WTC11 (cell line): ENCODE data around the gene ARMC2.

Experiments
- CREM ChIP-seq: sonication (generic); formaldehyde crosslinking; IDR thresholded peaks from 2 replicates; pipeline ENCODE4 v1.8.1; 2022; ENCODE audit warnings: mild to moderate bottlenecking, missing genetic modification reagents, moderate library complexity
- ESRRA ChIP-seq: sonication (generic); formaldehyde crosslinking; IDR thresholded peaks from 2 replicates; pipeline ENCODE4 v1.8.1; 2022; ENCODE audit warnings: mild to moderate bottlenecking, missing genetic modification reagents, borderline replicate concordance
- ETV6 ChIP-seq: sonication (generic); formaldehyde crosslinking; IDR thresholded peaks from 2 replicates; pipeline ENCODE4 v1.8.1; 2022; ENCODE audit warnings: mild to moderate bottlenecking, missing genetic modification reagents
- NFE2L1 ChIP-seq: sonication (generic); formaldehyde crosslinking; IDR thresholded peaks from 2 replicates; pipeline ENCODE4 v1.8.1; 2023; ENCODE audit warnings: missing genetic modification reagents
- NR3C1 ChIP-seq: sonication (generic); formaldehyde crosslinking; conservative IDR thresholded peaks from 2 replicates; pipeline ENCODE4 v1.8.1; 2023; ENCODE audit warnings: low read depth, mild to moderate bottlenecking, missing genetic modification reagents
- ZNF263 ChIP-seq: sonication (generic); formaldehyde crosslinking; IDR thresholded peaks from 2 replicates; pipeline ENCODE4 v1.8.1; 2022; ENCODE audit warnings: low read depth, mild to moderate bottlenecking, moderate library complexity, missing genetic modification reagents
- TF ChIP-seq, protein P1 (sequence below): fragments of 200-600 bp; IDR thresholded peaks from 2 replicates; pipeline ENCODE4 v1.8.0; 2022; ENCODE audit warnings: antibody characterized with exemption
- TF ChIP-seq, protein P2 (sequence below): sonication (generic); formaldehyde crosslinking; IDR thresholded peaks from 2 replicates; pipeline ENCODE4 v1.8.1; 2023; ENCODE audit warnings: mild to moderate bottlenecking, missing genetic modification reagents, moderate library complexity

GRCh38 chr6:108877046-108877751 lies 29.0 kb downstream of the ARMC2 start:
- TF ChIP-seq ZNF263 (CRISPR knock-in tag) (no peak), NFE2L1 (no peak), ESRRA (CRISPR knock-in tag) (no peak), NR3C1 (CRISPR knock-in tag) (no peak), CREM (no peak), ETV6 (CRISPR knock-in tag) (no peak)
- TF ChIP-seq, protein P1, sequence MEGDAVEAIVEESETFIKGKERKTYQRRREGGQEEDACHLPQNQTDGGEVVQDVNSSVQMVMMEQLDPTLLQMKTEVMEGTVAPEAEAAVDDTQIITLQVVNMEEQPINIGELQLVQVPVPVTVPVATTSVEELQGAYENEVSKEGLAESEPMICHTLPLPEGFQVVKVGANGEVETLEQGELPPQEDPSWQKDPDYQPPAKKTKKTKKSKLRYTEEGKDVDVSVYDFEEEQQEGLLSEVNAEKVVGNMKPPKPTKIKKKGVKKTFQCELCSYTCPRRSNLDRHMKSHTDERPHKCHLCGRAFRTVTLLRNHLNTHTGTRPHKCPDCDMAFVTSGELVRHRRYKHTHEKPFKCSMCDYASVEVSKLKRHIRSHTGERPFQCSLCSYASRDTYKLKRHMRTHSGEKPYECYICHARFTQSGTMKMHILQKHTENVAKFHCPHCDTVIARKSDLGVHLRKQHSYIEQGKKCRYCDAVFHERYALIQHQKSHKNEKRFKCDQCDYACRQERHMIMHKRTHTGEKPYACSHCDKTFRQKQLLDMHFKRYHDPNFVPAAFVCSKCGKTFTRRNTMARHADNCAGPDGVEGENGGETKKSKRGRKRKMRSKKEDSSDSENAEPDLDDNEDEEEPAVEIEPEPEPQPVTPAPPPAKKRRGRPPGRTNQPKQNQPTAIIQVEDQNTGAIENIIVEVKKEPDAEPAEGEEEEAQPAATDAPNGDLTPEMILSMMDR = no peak
- TF ChIP-seq, protein P2, sequence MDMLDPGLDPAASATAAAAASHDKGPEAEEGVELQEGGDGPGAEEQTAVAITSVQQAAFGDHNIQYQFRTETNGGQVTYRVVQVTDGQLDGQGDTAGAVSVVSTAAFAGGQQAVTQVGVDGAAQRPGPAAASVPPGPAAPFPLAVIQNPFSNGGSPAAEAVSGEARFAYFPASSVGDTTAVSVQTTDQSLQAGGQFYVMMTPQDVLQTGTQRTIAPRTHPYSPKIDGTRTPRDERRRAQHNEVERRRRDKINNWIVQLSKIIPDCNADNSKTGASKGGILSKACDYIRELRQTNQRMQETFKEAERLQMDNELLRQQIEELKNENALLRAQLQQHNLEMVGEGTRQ (CRISPR knock-in tag) = no peak
